Upper lobe of left lung (tissue), 6 donors: ENCODE results near the gene FASTK. TPM values are rescaled to one million over a fixed set of nuclear protein-coding genes. Genes with fewer than 3 reads are reported as not detected.
A peak's percentile ranks its signal among the peaks of the same experiment; 100 is the strongest.

Source experiments
- ATAC-seq, 2 donors: fragments of 200-7000 bp; cut with Tn5 transposase; one replicate each; pipeline ENCODE4 v1.9.1; 2022; ENCODE audit warnings: mild to moderate bottlenecking in 2 of 2, moderate library complexity in 2 of 2; ENCODE audit not compliant: low FRiP score in 2 of 2
- DNase-seq, 2 donors: peaks; one replicate each; pipeline ENCODE4 v3.0.0-alpha.2; 2019 to 2020
- H3K27ac ChIP-seq, 4 donors: fragments of 200-600 bp; sonication (generic); one replicate each; pipeline ENCODE4 v1.5.1; 2016 to 2019
- H3K27me3 ChIP-seq, 4 donors: fragments of 200-600 bp; sonication (generic); one replicate each; pipeline ENCODE4 v1.5.1; 2017 to 2019
- H3K36me3 ChIP-seq, 4 donors: fragments of 200-600 bp; sonication (generic); one replicate each; pipeline ENCODE4 v1.5.1; 2016 to 2019
- H3K4me1 ChIP-seq, 4 donors: fragments of 200-600 bp; sonication (generic); one replicate each; pipeline ENCODE4 v1.5.1; 2018 to 2019
- H3K4me3 ChIP-seq, 4 donors: fragments of 200-600 bp; sonication (generic); one replicate each; pipeline ENCODE4 v1.5.1; 2017 to 2019; ENCODE audit warnings: mild to moderate bottlenecking in 2 of 4, moderate library complexity in 1 of 4
- H3K9me3 ChIP-seq, 4 donors: fragments of 200-600 bp; sonication (generic); one replicate each; pipeline ENCODE4 v1.5.1; 2018 to 2019
- EP300 ChIP-seq, 4 donors: sonication (generic); formaldehyde crosslinking; IDR thresholded peaks; one replicate each; pipeline ENCODE4 v1.5.1; 2017; ENCODE audit warnings: antibody characterized with exemption in 4 of 4, control low read depth in 2 of 4
- POLR2A ChIP-seq, 4 donors: fragments of 450-650 bp; IDR thresholded peaks; one replicate each; pipeline ENCODE4 v1.5.1; 2016 to 2017; ENCODE audit warnings: antibody characterized with exemption in 4 of 4, mild to moderate bottlenecking in 2 of 4
- POLR2AphosphoS5 ChIP-seq, 2 donors: sonication (generic); formaldehyde crosslinking; IDR thresholded peaks; one replicate each; pipeline ENCODE4 v1.5.1; 2017; ENCODE audit warnings: antibody characterized with exemption in 2 of 2
- WGBS, 2 donors: methylation state at CpG; one replicate each; pipeline ENCODE4 v1.1.5; 2017 to 2018; 5-methylcytosine and 5-hydroxymethylcytosine counted together
- total RNA-seq, 6 donors: library from RNA; depleted of rRNA in 4 of 6; stranded (reverse); fragments of >200 nt in 4 of 6; gene quantifications; one replicate each; pipeline versions ENCODE4 v1.1.0 to v1.2.1, GENCODE V29; 2016 to 2021
- TF ChIP-seq, protein P1 (sequence below), 6 experiments: fragments of 450-650 bp in 4 of 6; fragments of 200-600 bp in 2 of 6; sonication (generic) in 2 of 6; IDR thresholded peaks; one replicate each; pipeline ENCODE4 v1.5.1; 2016 to 2019; ENCODE audit warnings: antibody characterized with exemption in 6 of 6
- donor health status: DM: no; HTN: no; CAD: no; lungs with moderate emphysema.
- donor health status: DM: no; HTN: yes; CAD: no; lungs with severe emphysema.

The FASTK gene
- total RNA-seq, 6 donors from 2014 or later: 54.3 to 136 (median 78.0) TPM

DNA sequence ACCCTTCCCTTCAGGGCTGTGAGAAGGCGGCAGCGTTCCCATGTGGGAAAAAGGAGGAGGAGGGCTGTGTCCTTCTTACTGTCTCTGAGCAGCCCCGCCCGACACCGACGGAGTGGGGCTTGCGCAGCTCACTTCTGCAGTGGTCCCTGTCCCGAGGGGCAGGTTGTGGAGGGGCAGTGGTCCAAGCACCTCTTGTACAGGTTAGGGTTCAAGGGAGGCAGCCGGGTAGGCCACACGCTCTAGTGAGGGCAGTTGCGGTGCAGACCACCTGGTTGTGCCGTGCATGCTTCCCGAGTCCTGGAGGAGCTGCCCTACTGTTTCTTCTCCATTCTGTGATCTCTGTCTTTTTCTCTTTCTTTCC, 38.4 kb upstream of the FASTK start:
- no peak overlapping the region for H3K27ac ChIP-seq
- H3K36me3 ChIP-seq: peaks cover 17 to 76% (median 63%) of the 10 kb centered on the region in 4 donors
- H3K27me3 ChIP-seq: no peaks in the 10 kb centered on the region
- WGBS, 2 donors: 95 to 96% methylated on average over 7 to 13 of the region's 13 CpGs
- DNase-seq (no peak), ATAC-seq (no peak)
- H3K4me3 ChIP-seq: no peak overlapping the region
- H3K9me3 ChIP-seq: no peaks in the 10 kb centered on the region
- TF ChIP-seq EP300 (IDR thresholded peaks at IDR 0.05): no peak
- TF ChIP-seq POLR2AphosphoS5 (IDR thresholded peaks at IDR 0.05): no peak
- TF ChIP-seq, protein P1, sequence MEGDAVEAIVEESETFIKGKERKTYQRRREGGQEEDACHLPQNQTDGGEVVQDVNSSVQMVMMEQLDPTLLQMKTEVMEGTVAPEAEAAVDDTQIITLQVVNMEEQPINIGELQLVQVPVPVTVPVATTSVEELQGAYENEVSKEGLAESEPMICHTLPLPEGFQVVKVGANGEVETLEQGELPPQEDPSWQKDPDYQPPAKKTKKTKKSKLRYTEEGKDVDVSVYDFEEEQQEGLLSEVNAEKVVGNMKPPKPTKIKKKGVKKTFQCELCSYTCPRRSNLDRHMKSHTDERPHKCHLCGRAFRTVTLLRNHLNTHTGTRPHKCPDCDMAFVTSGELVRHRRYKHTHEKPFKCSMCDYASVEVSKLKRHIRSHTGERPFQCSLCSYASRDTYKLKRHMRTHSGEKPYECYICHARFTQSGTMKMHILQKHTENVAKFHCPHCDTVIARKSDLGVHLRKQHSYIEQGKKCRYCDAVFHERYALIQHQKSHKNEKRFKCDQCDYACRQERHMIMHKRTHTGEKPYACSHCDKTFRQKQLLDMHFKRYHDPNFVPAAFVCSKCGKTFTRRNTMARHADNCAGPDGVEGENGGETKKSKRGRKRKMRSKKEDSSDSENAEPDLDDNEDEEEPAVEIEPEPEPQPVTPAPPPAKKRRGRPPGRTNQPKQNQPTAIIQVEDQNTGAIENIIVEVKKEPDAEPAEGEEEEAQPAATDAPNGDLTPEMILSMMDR (IDR thresholded peaks at IDR 0.05): no peak
- no peak for TF ChIP-seq POLR2A (IDR thresholded peaks at IDR 0.05)
- peaks cover 6 to 31% (median 16%) of the 10 kb centered on the region in 4 donors for H3K4me1 ChIP-seq

DNA sequence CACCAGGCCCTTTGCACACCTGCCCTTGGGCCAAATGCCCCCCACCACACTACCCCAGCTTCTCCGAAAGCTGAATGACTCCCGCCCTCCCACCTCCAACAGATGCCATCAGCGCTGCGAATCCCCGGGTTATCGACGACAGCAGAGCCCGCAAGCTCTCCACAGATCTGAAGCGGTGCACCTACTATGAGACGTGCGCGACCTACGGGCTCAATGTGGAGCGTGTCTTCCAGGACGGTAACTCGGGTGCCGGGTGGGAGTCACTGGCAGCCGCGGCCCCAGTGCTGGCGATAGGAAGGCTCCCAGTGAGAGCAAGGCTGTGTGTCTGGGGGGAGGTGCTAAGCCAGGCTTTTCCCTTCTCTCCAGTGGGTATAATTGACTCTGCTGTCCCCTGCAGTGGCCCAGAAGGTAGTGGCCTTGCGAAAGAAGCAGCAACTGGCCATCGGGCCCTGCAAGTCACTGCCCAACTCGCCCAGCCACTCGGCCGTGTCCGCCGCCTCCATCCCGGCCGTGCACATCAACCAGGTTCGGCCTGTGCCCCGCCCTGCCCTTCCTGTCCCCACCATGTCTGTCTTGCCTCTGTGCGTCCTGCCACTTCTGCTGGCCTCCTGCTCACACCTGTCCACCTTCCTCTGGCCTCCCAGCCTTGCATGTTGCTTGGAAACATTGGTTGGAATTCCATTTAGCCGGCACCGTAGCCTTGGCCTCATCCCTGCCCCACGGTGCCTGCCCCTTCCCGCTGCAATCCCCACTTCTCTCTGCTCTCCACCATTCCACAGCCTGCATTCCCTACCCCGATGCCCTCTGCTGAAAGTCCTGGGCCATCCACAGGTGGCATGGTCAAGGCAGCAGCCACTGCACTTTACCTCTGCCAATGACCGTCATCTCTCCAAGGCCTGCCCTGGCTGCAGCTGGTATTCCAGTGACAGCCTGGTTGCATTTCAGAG, 37.8 kb upstream of the FASTK start:
- no peak overlapping the region for H3K27ac ChIP-seq
- H3K4me1 ChIP-seq: peaks cover 7 to 33% (median 19%) of the 10 kb centered on the region in 4 donors
- no peaks in the 10 kb centered on the region for H3K27me3 ChIP-seq
- TF ChIP-seq POLR2A (IDR thresholded peaks at IDR 0.05): no peak
- TF ChIP-seq, protein P1 (IDR thresholded peaks at IDR 0.05): no peak
- TF ChIP-seq EP300 (IDR thresholded peaks at IDR 0.05): no peak
- no peak for TF ChIP-seq POLR2AphosphoS5 (IDR thresholded peaks at IDR 0.05)
- ATAC-seq (no peak), DNase-seq (peak in 1 of 2 donors; percentile 77)
- H3K4me3 ChIP-seq: no peak overlapping the region
- H3K9me3 ChIP-seq: no peaks in the 10 kb centered on the region
- WGBS, 2 donors: 95% methylated on average over 32 to 38 of the region's 38 CpGs
- peaks cover 17 to 72% (median 60%) of the 10 kb centered on the region in 4 donors for H3K36me3 ChIP-seq

DNA sequence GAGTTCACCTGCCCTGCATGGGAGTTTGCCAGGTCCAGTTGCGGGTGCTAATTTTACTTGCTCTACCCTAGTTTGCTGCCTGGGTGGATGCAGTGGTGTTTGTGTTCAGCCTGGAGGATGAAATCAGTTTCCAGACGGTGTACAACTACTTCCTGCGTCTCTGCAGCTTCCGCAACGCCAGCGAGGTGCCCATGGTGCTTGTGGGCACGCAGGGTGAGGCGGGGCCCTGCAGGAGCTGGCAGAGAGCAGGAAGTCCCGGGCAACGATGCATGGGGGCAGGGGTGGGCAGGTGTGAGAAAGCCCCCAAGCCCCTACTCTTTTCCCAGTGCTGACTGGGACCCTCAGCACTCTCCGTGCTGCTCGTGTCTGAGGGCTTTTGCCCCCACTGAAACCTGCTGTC, 37.0 kb upstream of the FASTK start:
- Histone ChIP-seq H3K36me3 (peaks cover 17 to 64% (median 52%) of the 10 kb centered on the region in 4 donors), H3K4me1 (peaks cover 15 to 41% (median 22%) of the 10 kb centered on the region in 4 donors), H3K9me3 (no peaks in the 10 kb centered on the region), H3K4me3 (peak overlapping the region in 1 of 4 donors; percentile 55), H3K27ac (peak overlapping the region in 1 of 4 donors; percentile 23), H3K27me3 (no peaks in the 10 kb centered on the region)
- TF ChIP-seq POLR2AphosphoS5 (IDR thresholded peaks at IDR 0.05) (no peak), EP300 (IDR thresholded peaks at IDR 0.05) (no peak), POLR2A (IDR thresholded peaks at IDR 0.05) (no peak)
- TF ChIP-seq, protein P1 (IDR thresholded peaks at IDR 0.05): no peak
- no peak for DNase-seq
- WGBS, 2 donors: 83 to 86% methylated on average over 4 to 12 of the region's 12 CpGs
- ATAC-seq: no peak

DNA sequence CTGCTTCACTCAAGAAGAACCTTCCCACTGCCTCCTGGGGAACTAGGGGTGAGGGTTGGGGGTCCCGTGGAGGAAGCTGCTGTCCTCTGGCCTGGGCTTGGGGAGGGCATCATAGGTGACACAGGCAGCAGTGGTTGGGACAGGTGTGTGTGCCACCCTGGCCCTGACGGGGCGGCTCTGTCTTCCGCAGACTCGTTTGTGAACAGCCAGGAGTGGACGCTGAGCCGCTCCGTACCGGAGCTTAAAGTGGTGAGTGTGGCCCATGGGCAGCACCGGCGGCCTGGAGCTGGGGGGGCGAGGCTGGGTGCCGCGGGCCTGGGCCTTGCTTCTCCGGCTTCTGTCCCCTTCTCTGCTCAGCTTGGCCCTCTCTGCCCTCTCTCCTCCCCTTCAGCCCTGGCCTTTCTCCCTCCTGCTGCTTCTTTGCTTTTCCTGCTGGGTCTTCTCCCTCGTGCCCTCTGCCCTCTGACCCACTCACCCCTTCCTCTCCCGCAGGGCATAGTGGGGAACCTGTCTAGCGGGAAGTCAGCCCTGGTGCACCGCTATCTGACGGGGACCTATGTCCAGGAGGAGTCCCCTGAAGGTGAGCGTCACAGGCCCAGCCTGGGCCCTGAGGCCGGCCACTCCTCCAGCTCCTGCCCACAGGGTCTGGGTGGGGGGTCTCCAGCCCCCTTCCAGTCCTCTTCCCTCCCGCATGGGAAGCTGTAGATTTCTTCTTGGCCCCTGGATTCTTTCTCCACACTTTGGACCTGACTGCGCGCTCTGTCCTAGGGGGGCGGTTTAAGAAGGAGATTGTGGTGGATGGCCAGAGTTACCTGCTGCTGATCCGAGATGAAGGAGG, 36.2 kb upstream of the FASTK start:
- Histone ChIP-seq H3K36me3 (peaks cover 14 to 56% (median 45%) of the 10 kb centered on the region in 4 donors), H3K27me3 (no peaks in the 10 kb centered on the region), H3K27ac (peak overlapping the region; percentile 23 to 79 (median 68)), H3K4me1 (peaks cover 18 to 41% (median 22%) of the 10 kb centered on the region in 4 donors), H3K9me3 (no peaks in the 10 kb centered on the region), H3K4me3 (peak overlapping the region in 3 of 4 donors; percentile 42 to 55 (median 54))
- 80 to 83% methylated on average over 27 of the region's 27 CpGs for WGBS, 2 donors
- peak in 1 of 2 donors; percentile 16 for ATAC-seq
- TF ChIP-seq POLR2A (IDR thresholded peaks at IDR 0.05) (no peak), POLR2AphosphoS5 (IDR thresholded peaks at IDR 0.05) (no peak), EP300 (IDR thresholded peaks at IDR 0.05) (no peak)
- TF ChIP-seq, protein P1 (IDR thresholded peaks at IDR 0.05): no peak
- DNase-seq: peak; percentile 55 to 82
